Kidney epithelial cell (primary cell): Measurements from ENCODE around the gene PJVK. TPM values are rescaled to one million over a fixed set of nuclear protein-coding genes. Genes with fewer than 3 reads are reported as not detected.

Experiments used
- DNase-seq: peaks from one replicate; pipeline ENCODE4 v3.0.0-alpha.2; 2010; ENCODE audit warnings: low read depth
- H3K27me3 ChIP-seq: 2 replicates; pipeline ENCODE4 v1.6.0; 2011; ENCODE audit warnings: low read length; ENCODE audit not compliant: control insufficient read depth, insufficient read depth
- H3K36me3 ChIP-seq: 2 replicates; pipeline ENCODE4 v1.5.1; 2011; ENCODE audit warnings: low read length; ENCODE audit not compliant: control insufficient read depth, insufficient read depth
- H3K4me3 ChIP-seq: 2 replicates; pipeline ENCODE4 v1.5.1; 2011; ENCODE audit warnings: low read depth, mild to moderate bottlenecking, control low read depth, low read length
- CTCF ChIP-seq: IDR thresholded peaks from 2 replicates; pipeline ENCODE4 v1.5.1; 2011; ENCODE audit warnings: mild to moderate bottlenecking, moderate library complexity, low read length, control low read depth, inconsistent platforms; ENCODE audit not compliant: insufficient read depth, poor library complexity, severe bottlenecking
- total RNA-seq: library from RNA; depleted of rRNA; stranded (reverse); fragments of >200 nt; gene quantifications from 2 replicates; pipeline ENCODE4 v1.2.3, GENCODE V29; 2015

Gene PJVK
- total RNA-seq, 1 donor from 2014 or later, result 2.7 TPM

- no peaks in the 10 kb centered on the region for H3K36me3 ChIP-seq
- H3K27me3 ChIP-seq, result no peaks in the 10 kb centered on the region
- no peak for DNase-seq
- H3K4me3 ChIP-seq, result no peak overlapping the region
- TF ChIP-seq CTCF, result no peak
Measured at GRCh38 chr2:178485356-178485755, 34.2 kb downstream of the PJVK start.

- DNase-seq, result no peak
- H3K27me3 ChIP-seq, result no peaks in the 10 kb centered on the region
- no peaks in the 10 kb centered on the region for H3K36me3 ChIP-seq
- no peak for TF ChIP-seq CTCF
- H3K4me3 ChIP-seq, result no peak overlapping the region
Measured at GRCh38 chr2:178491612-178492011, 40.4 kb downstream of the PJVK start.

- H3K27me3 ChIP-seq, result no peaks in the 10 kb centered on the region
- H3K36me3 ChIP-seq, result no peaks in the 10 kb centered on the region
- no peak for DNase-seq
- no peak overlapping the region for H3K4me3 ChIP-seq
- no peak for TF ChIP-seq CTCF
Measured at GRCh38 chr2:178496049-178496448, 44.9 kb downstream of the PJVK start.

- no peak for TF ChIP-seq CTCF
- Histone ChIP-seq H3K4me3 (no peak overlapping the region), H3K36me3 (no peaks in the 10 kb centered on the region), H3K27me3 (no peaks in the 10 kb centered on the region)
- DNase-seq, result no peak
Measured at GRCh38 chr2:178498137-178498536, 47.0 kb downstream of the PJVK start.

GRCh38 chr2:178499640-178500039, 48.5 kb downstream of the PJVK start:
- DNase-seq, result no peak
- no peaks in the 10 kb centered on the region for H3K36me3 ChIP-seq
- no peak for TF ChIP-seq CTCF
- no peaks in the 10 kb centered on the region for H3K27me3 ChIP-seq
- H3K4me3 ChIP-seq, result no peak overlapping the region

- DNase-seq, result no peak
- no peak for TF ChIP-seq CTCF
- Histone ChIP-seq H3K27me3 (no peaks in the 10 kb centered on the region), H3K36me3 (no peaks in the 10 kb centered on the region), H3K4me3 (no peak overlapping the region)
Measured at GRCh38 chr2:178502751-178503150, 51.6 kb downstream of the PJVK start.
